HG03064 (cell line): ENCODE data around the gene P4HA3.
"Not testable (repeated sequence)": the region's sequence is repeated elsewhere in the genome, so short reads cannot be mapped to it uniquely, and the experiment has no call there.

Source experiments
- ATAC-seq: cut with Tn5 transposase; IDR thresholded peaks from one replicate; pipeline ENCODE4 v1.9.1; 2021; ENCODE audit warnings: low read depth; ENCODE audit not compliant: unreplicated experiment

The P4HA3 gene

GRCh38 chr11:74311352-74311926 lies at the start of gene P4HA3:
Gene P4HA3, minus strand, starts transcription at chr11:74311640. Its CDS starts 29 bp downstream, at chr11:74311611.
- no peak for ATAC-seq

GRCh38 chr11:74357449-74357848 lies 46.0 kb upstream of the P4HA3 start:
- no peak for ATAC-seq

GRCh38 chr11:74355626-74356025 lies 44.2 kb upstream of the P4HA3 start:
- ATAC-seq, result no peak

GRCh38 chr11:74354036-74354435 lies 42.6 kb upstream of the P4HA3 start:
- ATAC-seq, result no peak

GRCh38 chr11:74347381-74347780 lies 35.9 kb upstream of the P4HA3 start:
- no peak for ATAC-seq

- ATAC-seq, result no peak
These were observed 34.0 kb upstream of the P4HA3 start for GRCh38 chr11:74345420-74345819.

- no peak for ATAC-seq
These were observed 30.5 kb upstream of the P4HA3 start for GRCh38 chr11:74341921-74342320.

GRCh38 chr11:74339619-74340018 lies 28.2 kb upstream of the P4HA3 start:
- no peak for ATAC-seq

GRCh38 chr11:74338963-74339362 lies 27.5 kb upstream of the P4HA3 start:
- no peak for ATAC-seq

- no peak for ATAC-seq
These were observed 21.8 kb upstream of the P4HA3 start for GRCh38 chr11:74333193-74333592.

GRCh38 chr11:74332291-74332690 lies 20.9 kb upstream of the P4HA3 start:
- no peak for ATAC-seq

- not testable (repeated sequence) for ATAC-seq
These were observed 19.6 kb upstream of the P4HA3 start for GRCh38 chr11:74331000-74331399.

- no peak for ATAC-seq
These were observed 18.8 kb upstream of the P4HA3 start for GRCh38 chr11:74330075-74330858.

GRCh38 chr11:74327076-74327475 lies 15.6 kb upstream of the P4HA3 start:
- no peak for ATAC-seq

GRCh38 chr11:74326665-74327064 lies 15.2 kb upstream of the P4HA3 start:
- no peak for ATAC-seq

- ATAC-seq, result no peak
These were observed 14.5 kb upstream of the P4HA3 start for GRCh38 chr11:74325649-74326645.

GRCh38 chr11:74322667-74323066 lies 11.2 kb upstream of the P4HA3 start:
- no peak for ATAC-seq

- ATAC-seq, result no peak
These were observed 10.2 kb upstream of the P4HA3 start for GRCh38 chr11:74321487-74322188.

GRCh38 chr11:74320538-74320937 lies 9.1 kb upstream of the P4HA3 start:
- no peak for ATAC-seq

- ATAC-seq, result no peak
These were observed 7.8 kb upstream of the P4HA3 start for GRCh38 chr11:74319139-74319816.
